Femur (tissue), 1 donor: Measurements from ENCODE around the gene RNF128.

Experiments used
- DNase-seq: peaks from one replicate; pipeline ENCODE4 v3.0.0-alpha.2; 2017

The RNF128 gene

GRCh38 chrX:106726485-106727437 is at the start of gene RNF128:
Gene RNF128 (plus strand): TSS chrX:106726701. CDS start chrX:106726914, 213 bp downstream.
- DNase-seq: no peak

GRCh38 chrX:106680716-106681115 is 45.8 kb upstream of the RNF128 start:
- DNase-seq: no peak

- no peak for DNase-seq
Measured at GRCh38 chrX:106684207-106684606, 42.3 kb upstream of the RNF128 start.

- DNase-seq: no peak
Measured at GRCh38 chrX:106692425-106693065, 34.0 kb upstream of the RNF128 start.

GRCh38 chrX:106696502-106696901 is 30.0 kb upstream of the RNF128 start:
- no peak for DNase-seq

- DNase-seq: no peak
Measured at GRCh38 chrX:106698693-106699092, 27.8 kb upstream of the RNF128 start.

- DNase-seq: no peak
Measured at GRCh38 chrX:106702636-106703035, 23.9 kb upstream of the RNF128 start.

GRCh38 chrX:106706466-106706865 is 20.0 kb upstream of the RNF128 start:
- DNase-seq: no peak

- DNase-seq: no peak
Measured at GRCh38 chrX:106707771-106708454, 18.6 kb upstream of the RNF128 start.

- DNase-seq: no peak
Measured at GRCh38 chrX:106710771-106711170, 15.7 kb upstream of the RNF128 start.

GRCh38 chrX:106711375-106711774 is 15.1 kb upstream of the RNF128 start:
- no peak for DNase-seq

GRCh38 chrX:106716004-106716403 is 10.5 kb upstream of the RNF128 start:
- DNase-seq: no peak

- no peak for DNase-seq
Measured at GRCh38 chrX:106716463-106716862, 10.0 kb upstream of the RNF128 start.

- no peak for DNase-seq
Measured at GRCh38 chrX:106718709-106719108, 7.8 kb upstream of the RNF128 start.

GRCh38 chrX:106725931-106726330 is 570 bp upstream of the RNF128 start:
- DNase-seq: no peak

- DNase-seq: no peak
Measured at GRCh38 chrX:106728337-106728736, 1.8 kb downstream of the RNF128 start.

- no peak for DNase-seq
Measured at GRCh38 chrX:106730401-106730800, 3.9 kb downstream of the RNF128 start.

- no peak for DNase-seq
Measured at GRCh38 chrX:106731590-106731989, 5.1 kb downstream of the RNF128 start.

- DNase-seq: no peak
Measured at GRCh38 chrX:106734827-106735226, 8.3 kb downstream of the RNF128 start.

- no peak for DNase-seq
Measured at GRCh38 chrX:106740193-106740780, 13.8 kb downstream of the RNF128 start.

GRCh38 chrX:106742193-106742592 is 15.7 kb downstream of the RNF128 start:
- no peak for DNase-seq

- no peak for DNase-seq
Measured at GRCh38 chrX:106742805-106743204, 16.3 kb downstream of the RNF128 start.

- DNase-seq: no peak
Measured at GRCh38 chrX:106748377-106748776, 21.9 kb downstream of the RNF128 start.
